ENCODE data around the gene IL12B. TPM values are rescaled to one million over a fixed set of nuclear protein-coding genes. Genes with fewer than 3 reads are reported as not detected.

Gene IL12B
- total and polyA plus RNA-seq, 4 donors = not detected

- intact Hi-C loops (cut with DNase I) = no loop called here
- Histone ChIP-seq H3K27ac (ENCODE audit: low read depth in 1 of 2, low read length in 2 of 2) (no peak overlapping the region), H3K4me1 (ENCODE audit: control insufficient read depth in 1 of 2, insufficient read depth in 2 of 2, low read length in 2 of 2) (peaks cover 0 to 2% of the 10 kb centered on the region in 2 donors), H3K27me3 (ENCODE audit: control insufficient read depth in 1 of 2, insufficient read depth in 2 of 2, low read length in 1 of 2) (no peaks in the 10 kb centered on the region), H3K9me3 (ENCODE audit: control insufficient read depth, low read length) (no peaks in the 10 kb centered on the region), H3K4me3 (ENCODE audit: low read length in 2 of 2) (no peak overlapping the region), H3K36me3 (ENCODE audit: control insufficient read depth in 1 of 2, insufficient read depth in 2 of 2, low read length in 1 of 2) (no peaks in the 10 kb centered on the region)
- no peak for DNase-seq
- ATAC-seq (ENCODE audit: low FRiP score) = no peak
Measured at GRCh38 chr5:159338118-159338517, 7.8 kb upstream of the IL12B start.

GRCh38 chr5:159337016-159337955 is 7.0 kb upstream of the IL12B start:
- intact Hi-C loops (cut with DNase I) = no loop called here
- H3K4me1 ChIP-seq (ENCODE audit: control insufficient read depth in 1 of 2, insufficient read depth in 2 of 2, low read length in 2 of 2) = peaks cover 0 to 2% of the 10 kb centered on the region in 2 donors
- 48 to 52% methylated on average over 1 of the region's 1 CpG for WGBS, 2 donors

GRCh38 chr5:159336586-159336985 is 6.3 kb upstream of the IL12B start:
- no peaks in the 10 kb centered on the region for H3K36me3 ChIP-seq (ENCODE audit: control insufficient read depth in 1 of 2, insufficient read depth in 2 of 2, low read length in 1 of 2)
- intact Hi-C loops (cut with DNase I) = no loop called here
- no peak overlapping the region for H3K27ac ChIP-seq (ENCODE audit: low read depth in 1 of 2, low read length in 2 of 2)
- ATAC-seq (ENCODE audit: low FRiP score) = no peak
- no peak for DNase-seq
- WGBS, 2 donors = 91 to 93% methylated on average over 5 of the region's 5 CpGs
- no peaks in the 10 kb centered on the region for H3K27me3 ChIP-seq (ENCODE audit: control insufficient read depth in 1 of 2, insufficient read depth in 2 of 2, low read length in 1 of 2)
- no peak overlapping the region for H3K4me3 ChIP-seq (ENCODE audit: low read length in 2 of 2)
- peaks cover 0 to 2% of the 10 kb centered on the region in 2 donors for H3K4me1 ChIP-seq (ENCODE audit: control insufficient read depth in 1 of 2, insufficient read depth in 2 of 2, low read length in 2 of 2)
- H3K9me3 ChIP-seq (ENCODE audit: control insufficient read depth, low read length) = no peaks in the 10 kb centered on the region

More at GRCh38 chr5:159337016-159337955, 7.0 kb upstream of the IL12B start:
- H3K27ac ChIP-seq (ENCODE audit: low read depth in 1 of 2, low read length in 2 of 2) = no peak overlapping the region
- no peaks in the 10 kb centered on the region for H3K36me3 ChIP-seq (ENCODE audit: control insufficient read depth in 1 of 2, insufficient read depth in 2 of 2, low read length in 1 of 2)
- H3K27me3 ChIP-seq (ENCODE audit: control insufficient read depth in 1 of 2, insufficient read depth in 2 of 2, low read length in 1 of 2) = no peaks in the 10 kb centered on the region
- no peak for ATAC-seq (ENCODE audit: low FRiP score)
- no peak for DNase-seq
- no peaks in the 10 kb centered on the region for H3K9me3 ChIP-seq (ENCODE audit: control insufficient read depth, low read length)
- no peak overlapping the region for H3K4me3 ChIP-seq (ENCODE audit: low read length in 2 of 2)

- H3K9me3 ChIP-seq (ENCODE audit: control insufficient read depth, low read length) = no peaks in the 10 kb centered on the region
- H3K36me3 ChIP-seq (ENCODE audit: control insufficient read depth in 1 of 2, insufficient read depth in 2 of 2, low read length in 1 of 2) = no peaks in the 10 kb centered on the region
- DNase-seq (no peak), ATAC-seq (ENCODE audit: low FRiP score) (no peak)
- no peaks in the 10 kb centered on the region for H3K27me3 ChIP-seq (ENCODE audit: control insufficient read depth in 1 of 2, insufficient read depth in 2 of 2, low read length in 1 of 2)
- H3K4me3 ChIP-seq (ENCODE audit: low read length in 2 of 2) = no peak overlapping the region
- WGBS, 2 donors = 78 to 90% methylated on average over 1 of the region's 1 CpG
- no peaks in the 10 kb centered on the region for H3K4me1 ChIP-seq (ENCODE audit: control insufficient read depth in 1 of 2, insufficient read depth in 2 of 2, low read length in 2 of 2)
- intact Hi-C loops (cut with DNase I) = no loop called here
- H3K27ac ChIP-seq (ENCODE audit: low read depth in 1 of 2, low read length in 2 of 2) = no peak overlapping the region
Measured at GRCh38 chr5:159333545-159333925, 3.2 kb upstream of the IL12B start.

- intact Hi-C loops (cut with DNase I) = no loop called here
- no peak for ATAC-seq (ENCODE audit: low FRiP score)
Measured at GRCh38 chr5:159332800-159333544, 2.7 kb upstream of the IL12B start.

GRCh38 chr5:159331093-159331973 is 1.0 kb upstream of the IL12B start:
- 5 to 7% methylated on average over 45 to 50 of the region's 50 CpGs for WGBS, 2 donors
- H3K4me1 ChIP-seq (ENCODE audit: control insufficient read depth in 1 of 2, insufficient read depth in 2 of 2, low read length in 2 of 2) = no peaks in the 10 kb centered on the region
- peak; percentile 91 for ATAC-seq (ENCODE audit: low FRiP score)
- no peak overlapping the region for H3K27ac ChIP-seq (ENCODE audit: low read depth in 1 of 2, low read length in 2 of 2)
- H3K27me3 ChIP-seq (ENCODE audit: control insufficient read depth in 1 of 2, insufficient read depth in 2 of 2, low read length in 1 of 2) = no peaks in the 10 kb centered on the region
- peak; percentile 70 to 89 for DNase-seq
- intact Hi-C loops (cut with DNase I) = no loop called here
- peak overlapping the region; percentile 28 to 35 for H3K4me3 ChIP-seq (ENCODE audit: low read length in 2 of 2)
- no peaks in the 10 kb centered on the region for H3K36me3 ChIP-seq (ENCODE audit: control insufficient read depth in 1 of 2, insufficient read depth in 2 of 2, low read length in 1 of 2)
- no peaks in the 10 kb centered on the region for H3K9me3 ChIP-seq (ENCODE audit: control insufficient read depth, low read length)

More at GRCh38 chr5:159332800-159333544, 2.7 kb upstream of the IL12B start:
- WGBS, 2 donors = 69 to 72% methylated on average over 6 of the region's 6 CpGs
- H3K36me3 ChIP-seq (ENCODE audit: control insufficient read depth in 1 of 2, insufficient read depth in 2 of 2, low read length in 1 of 2) = no peaks in the 10 kb centered on the region
- DNase-seq = no peak
- H3K27ac ChIP-seq (ENCODE audit: low read depth in 1 of 2, low read length in 2 of 2) = no peak overlapping the region
- H3K27me3 ChIP-seq (ENCODE audit: control insufficient read depth in 1 of 2, insufficient read depth in 2 of 2, low read length in 1 of 2) = no peaks in the 10 kb centered on the region
- H3K4me1 ChIP-seq (ENCODE audit: control insufficient read depth in 1 of 2, insufficient read depth in 2 of 2, low read length in 2 of 2) = no peaks in the 10 kb centered on the region
- no peaks in the 10 kb centered on the region for H3K9me3 ChIP-seq (ENCODE audit: control insufficient read depth, low read length)
- H3K4me3 ChIP-seq (ENCODE audit: low read length in 2 of 2) = no peak overlapping the region

- ATAC-seq (ENCODE audit: low FRiP score) (no peak), DNase-seq (no peak)
- intact Hi-C loops (cut with DNase I) = no loop called here
- Histone ChIP-seq H3K27me3 (ENCODE audit: control insufficient read depth in 1 of 2, insufficient read depth in 2 of 2, low read length in 1 of 2) (no peaks in the 10 kb centered on the region), H3K27ac (ENCODE audit: low read depth in 1 of 2, low read length in 2 of 2) (no peak overlapping the region), H3K36me3 (ENCODE audit: control insufficient read depth in 1 of 2, insufficient read depth in 2 of 2, low read length in 1 of 2) (no peaks in the 10 kb centered on the region), H3K4me1 (ENCODE audit: control insufficient read depth in 1 of 2, insufficient read depth in 2 of 2, low read length in 2 of 2) (no peaks in the 10 kb centered on the region), H3K9me3 (ENCODE audit: control insufficient read depth, low read length) (no peaks in the 10 kb centered on the region), H3K4me3 (ENCODE audit: low read length in 2 of 2) (no peak overlapping the region)
- 69 to 78% methylated on average over 4 of the region's 4 CpGs for WGBS, 2 donors
Measured at GRCh38 chr5:159324986-159325385, 5.3 kb downstream of the IL12B start.

GRCh38 chr5:159324102-159324755 is 6.1 kb downstream of the IL12B start:
- 91 to 92% methylated on average over 3 of the region's 3 CpGs for WGBS, 2 donors
- no peaks in the 10 kb centered on the region for H3K4me1 ChIP-seq (ENCODE audit: control insufficient read depth in 1 of 2, insufficient read depth in 2 of 2, low read length in 2 of 2)
- H3K9me3 ChIP-seq (ENCODE audit: control insufficient read depth, low read length) = no peaks in the 10 kb centered on the region
- intact Hi-C loops (cut with DNase I) = no loop called here
- no peaks in the 10 kb centered on the region for H3K27me3 ChIP-seq (ENCODE audit: control insufficient read depth in 1 of 2, insufficient read depth in 2 of 2, low read length in 1 of 2)
- no peak for DNase-seq
- no peaks in the 10 kb centered on the region for H3K36me3 ChIP-seq (ENCODE audit: control insufficient read depth in 1 of 2, insufficient read depth in 2 of 2, low read length in 1 of 2)
- H3K27ac ChIP-seq (ENCODE audit: low read depth in 1 of 2, low read length in 2 of 2) = no peak overlapping the region
- ATAC-seq (ENCODE audit: low FRiP score) = no peak
- no peak overlapping the region for H3K4me3 ChIP-seq (ENCODE audit: low read length in 2 of 2)

All from aorta (tissue), 5 donors.